HepG2 (cell line): ENCODE results near the gene ANKRD53. TPM values are rescaled to one million over a fixed set of nuclear protein-coding genes. Genes with fewer than 3 reads are reported as not detected.

Experiments
- AKNA ChIP-seq: sonication (generic); formaldehyde crosslinking; IDR thresholded peaks from 2 replicates; pipeline ENCODE4 v1.4.0; 2020; ENCODE audit warnings: missing genetic modification reagents, borderline replicate concordance
- ATAD3A ChIP-seq: sonication (generic); formaldehyde crosslinking; IDR thresholded peaks from 2 replicates; pipeline ENCODE4 v1.4.0; 2020; ENCODE audit warnings: missing genetic modification reagents
- FOSL2 ChIP-seq: sonication (generic); formaldehyde crosslinking; IDR thresholded peaks from 2 replicates; pipeline ENCODE4 v1.4.0; 2020; ENCODE audit warnings: missing genetic modification reagents
- HMGXB3 ChIP-seq: sonication (generic); formaldehyde crosslinking; IDR thresholded peaks from 2 replicates; pipeline ENCODE4 v1.4.0; 2020; ENCODE audit warnings: missing genetic modification reagents, borderline replicate concordance
- IKZF4 ChIP-seq: sonication (generic); formaldehyde crosslinking; IDR thresholded peaks from 2 replicates; pipeline ENCODE4 v1.5.1; 2020; ENCODE audit warnings: borderline replicate concordance, mild to moderate bottlenecking, low read depth, missing genetic modification reagents; ENCODE audit errors: not compliant biosample characterization
- MXI1 ChIP-seq: IDR thresholded peaks from 3 replicates; pipeline ENCODE4 v1.6.1; 2012; ENCODE audit warnings: low read depth, low read length, inconsistent platforms, borderline replicate concordance
- NCOR1 ChIP-seq: fragments of 200-600 bp; sonication (generic); IDR thresholded peaks from 2 replicates; pipeline ENCODE4 v1.7.0; 2017; ENCODE audit warnings: antibody characterized with exemption, low read length, borderline replicate concordance
- TCF7L2 ChIP-seq: IDR thresholded peaks from 2 replicates; pipeline ENCODE4 v1.6.1; 2011; ENCODE audit warnings: mild to moderate bottlenecking, low read depth, low read length, moderate library complexity
- THAP11 ChIP-seq: IDR thresholded peaks from 2 replicates; pipeline ENCODE4 v1.6.1; 2016; ENCODE audit warnings: missing biosample characterization, missing genetic modification reagents
- TRIM24 ChIP-seq: sonication (generic); formaldehyde crosslinking; IDR thresholded peaks from 2 replicates; pipeline ENCODE4 v1.8.0; 2022; ENCODE audit warnings: mild to moderate bottlenecking, missing genetic modification reagents
- ZBTB21 ChIP-seq: sonication (generic); formaldehyde crosslinking; IDR thresholded peaks from 2 replicates; pipeline ENCODE4 v1.4.0; 2020; ENCODE audit warnings: missing genetic modification reagents
- ZHX1 ChIP-seq: sonication (generic); formaldehyde crosslinking; IDR thresholded peaks from 2 replicates; pipeline ENCODE4 v1.8.1; 2022; ENCODE audit warnings: low read depth, mild to moderate bottlenecking, missing genetic modification reagents
- ZNF136 ChIP-seq: sonication (generic); formaldehyde crosslinking; IDR thresholded peaks from 2 replicates; pipeline ENCODE4 v1.8.1; 2022; ENCODE audit warnings: low read depth, mild to moderate bottlenecking, moderate library complexity, missing genetic modification reagents
- ZNF280B ChIP-seq: sonication (generic); formaldehyde crosslinking; IDR thresholded peaks from 2 replicates; pipeline ENCODE4 v1.5.0; 2020; ENCODE audit warnings: missing genetic modification reagents, mild to moderate bottlenecking, borderline replicate concordance
- ZNF589 ChIP-seq: sonication (generic); formaldehyde crosslinking; conservative IDR thresholded peaks from 2 replicates; pipeline ENCODE4 v1.8.0; 2022; ENCODE audit warnings: mild to moderate bottlenecking, moderate library complexity, missing genetic modification reagents
- polyA plus RNA-seq, 8 experiments: library from polyadenylated mRNA; depleted of rRNA in 3 of 8; stranded (reverse) in 7 of 8; unstranded in 1 of 8; fragments of >200 nt; fragmentation: Illumina TruSeq in 4 of 8; extraction: Trizol in 4 of 8; gene quantifications; 2 replicates each; pipeline versions ENCODE4 v1.2.1 to v1.2.3, GENCODE V29; 2011 to 2016; ENCODE audit warnings: low read depth in 4 of 8, missing spikeins in 1 of 8, mixed read lengths in 1 of 8; ENCODE audit not compliant: insufficient read depth in 1 of 8
- total RNA-seq, 5 experiments: library from RNA; depleted of rRNA; stranded (reverse); fragments of >200 nt; fragmentation: Illumina TruSeq; extraction: Trizol; gene quantifications; 2 replicates each; pipeline ENCODE4 v1.2.3, GENCODE V29; 2016; ENCODE audit warnings: low read depth in 1 of 5

The ANKRD53 gene
- total and polyA plus RNA-seq, 2 of the 13 experiments (the other 11 are each of a cell fraction or from before 2014, with no cell fraction given) = 0.15 TPM; not detected in 1

- TF ChIP-seq ZHX1 (CRISPR knock-in tag) (no peak), THAP11 (CRISPR knock-in tag) (no peak), ZNF589 (no peak), HMGXB3 (CRISPR knock-in tag) (no peak), FOSL2 (no peak), AKNA (no peak), ATAD3A (no peak), ZBTB21 (CRISPR knock-in tag) (no peak), TRIM24 (CRISPR knock-in tag) (no peak), IKZF4 (peak; percentile 32), ZNF136 (CRISPR knock-in tag) (no peak), TCF7L2 (no peak), ZNF280B (CRISPR knock-in tag) (no peak), NCOR1 (peak; percentile 75; the same call in 1 of the 2 replicates), MXI1 (no peak)
Measured at GRCh38 chr2:70937866-70938585, 40.4 kb upstream of the ANKRD53 start (continued).
